Measurements from ENCODE around the gene NDST3.

Gene NDST3

GRCh38 chr4:118077767-118078105 lies 43.5 kb downstream of the NDST3 start:
- DNase-seq (ENCODE audit: low read depth in 2 of 2), result no peak

- no peak for DNase-seq (ENCODE audit: low read depth in 2 of 2)
These were observed 47.1 kb downstream of the NDST3 start for GRCh38 chr4:118081434-118081833.

GRCh38 chr4:118082182-118082581 lies 47.9 kb downstream of the NDST3 start:
- no peak for DNase-seq (ENCODE audit: low read depth in 2 of 2)

- no peak for DNase-seq (ENCODE audit: low read depth in 2 of 2)
These were observed 51.4 kb downstream of the NDST3 start for GRCh38 chr4:118085700-118086099.

GRCh38 chr4:118086344-118086743 lies 52.1 kb downstream of the NDST3 start:
- peak in 1 of 2 donors; percentile 10 for DNase-seq (ENCODE audit: low read depth in 2 of 2)

GRCh38 chr4:118087366-118087765 lies 53.1 kb downstream of the NDST3 start:
- DNase-seq (ENCODE audit: low read depth in 2 of 2), result no peak

- DNase-seq (ENCODE audit: low read depth in 2 of 2), result no peak
These were observed 64.8 kb downstream of the NDST3 start for GRCh38 chr4:118099106-118099505.

- DNase-seq (ENCODE audit: low read depth in 2 of 2), result no peak
These were observed 67.9 kb downstream of the NDST3 start for GRCh38 chr4:118102195-118102594.

GRCh38 chr4:118112117-118113046 lies 78.1 kb downstream of the NDST3 start:
- DNase-seq (ENCODE audit: low read depth in 2 of 2), result no peak

- no peak for DNase-seq (ENCODE audit: low read depth in 2 of 2)
These were observed 78.9 kb downstream of the NDST3 start for GRCh38 chr4:118113220-118113619.

- no peak for DNase-seq (ENCODE audit: low read depth in 2 of 2)
These were observed 80.4 kb downstream of the NDST3 start for GRCh38 chr4:118114720-118115119.

GRCh38 chr4:118120120-118120760 lies 86.0 kb downstream of the NDST3 start:
- DNase-seq (ENCODE audit: low read depth in 2 of 2), result no peak

- DNase-seq (ENCODE audit: low read depth in 2 of 2), result no peak
These were observed 90.7 kb downstream of the NDST3 start for GRCh38 chr4:118124997-118125396.

- no peak for DNase-seq (ENCODE audit: low read depth in 2 of 2)
These were observed 105.0 kb downstream of the NDST3 start for GRCh38 chr4:118139241-118139640.

GRCh38 chr4:118141240-118141639 lies 107.0 kb downstream of the NDST3 start:
- no peak for DNase-seq (ENCODE audit: low read depth in 2 of 2)

- no peak for DNase-seq (ENCODE audit: low read depth in 2 of 2)
These were observed 120.4 kb downstream of the NDST3 start for GRCh38 chr4:118154649-118155048.

- DNase-seq (ENCODE audit: low read depth in 2 of 2), result no peak
These were observed 121.2 kb downstream of the NDST3 start for GRCh38 chr4:118155516-118155915.

GRCh38 chr4:118158763-118159375 lies 124.6 kb downstream of the NDST3 start:
- DNase-seq (ENCODE audit: low read depth in 2 of 2), result no peak

GRCh38 chr4:118167306-118167705 lies 133.0 kb downstream of the NDST3 start:
- DNase-seq (ENCODE audit: low read depth in 2 of 2), result no peak

- DNase-seq (ENCODE audit: low read depth in 2 of 2), result no peak
These were observed 137.1 kb downstream of the NDST3 start for GRCh38 chr4:118171381-118171780.

- DNase-seq (ENCODE audit: low read depth in 2 of 2), result no peak
These were observed 138.8 kb downstream of the NDST3 start for GRCh38 chr4:118173126-118173525.

- no peak for DNase-seq (ENCODE audit: low read depth in 2 of 2)
These were observed 139.9 kb downstream of the NDST3 start for GRCh38 chr4:118173956-118174725.
